Hepatocyte (in vitro differentiated cells): Measurements from ENCODE around the gene RNASE7. TPM values are rescaled to one million over a fixed set of nuclear protein-coding genes. Genes with fewer than 3 reads are reported as not detected.

Experiments
- DNase-seq: peaks from one replicate; pipeline ENCODE4 v3.0.0-alpha.2; 2016; ENCODE audit warnings: low spot score
- H2AFZ ChIP-seq: fragments of 200-600 bp; sonication (generic); 2 replicates; pipeline ENCODE4 v1.6.0; 2016; ENCODE audit warnings: antibody characterized with exemption, mild to moderate bottlenecking
- H3K27ac ChIP-seq: fragments of 200-600 bp; sonication (generic); 2 replicates; pipeline ENCODE4 v1.5.1; 2016; ENCODE audit warnings: mild to moderate bottlenecking
- H3K27me3 ChIP-seq: fragments of 200-600 bp; sonication (generic); 2 replicates; pipeline ENCODE4 v1.6.1; 2016
- H3K36me3 ChIP-seq: fragments of 200-600 bp; sonication (generic); replicated peaks from 2 replicates; pipeline ENCODE4 v1.5.1; 2016; ENCODE audit warnings: low read depth; ENCODE audit not compliant: insufficient read depth
- H3K4me1 ChIP-seq: fragments of 200-600 bp; sonication (generic); 2 replicates; pipeline ENCODE4 v1.5.1; 2016; ENCODE audit warnings: mild to moderate bottlenecking, moderate library complexity; ENCODE audit not compliant: insufficient read depth
- H3K4me2 ChIP-seq: fragments of 200-600 bp; sonication (generic); 2 replicates; pipeline ENCODE4 v1.6.0; 2016
- H3K4me3 ChIP-seq: fragments of 200-600 bp; sonication (generic); 2 replicates; pipeline ENCODE4 v1.5.1; 2016; ENCODE audit warnings: mild to moderate bottlenecking
- H3K79me2 ChIP-seq: fragments of 200-600 bp; sonication (generic); 2 replicates; pipeline ENCODE4 v1.6.0; 2017; ENCODE audit warnings: mild to moderate bottlenecking
- H3K9me2 ChIP-seq: fragments of 200-600 bp; sonication (generic); replicated peaks from 2 replicates; pipeline ENCODE4 v1.6.0; 2017; ENCODE audit warnings: mild to moderate bottlenecking; ENCODE audit not compliant: insufficient read depth
- H3K9me3 ChIP-seq: fragments of 200-600 bp; sonication (generic); 2 replicates; pipeline ENCODE4 v1.5.1; 2016; ENCODE audit warnings: low read depth, mild to moderate bottlenecking
- H4K20me1 ChIP-seq: fragments of 200-600 bp; sonication (generic); 2 replicates; pipeline ENCODE4 v1.6.0; 2016; ENCODE audit warnings: mild to moderate bottlenecking; ENCODE audit not compliant: insufficient read depth, poor library complexity, severe bottlenecking
- EZH2 ChIP-seq: fragments of 200-600 bp; sonication (generic); IDR thresholded peaks from 2 replicates; pipeline ENCODE4 v1.6.1; 2016; ENCODE audit warnings: antibody characterized with exemption, mild to moderate bottlenecking, borderline replicate concordance
- EZH2phosphoT487 ChIP-seq: fragments of 200-600 bp; sonication (generic); IDR thresholded peaks from one replicate; pipeline ENCODE4 v1.6.1; 2018; ENCODE audit warnings: antibody characterized with exemption, mild to moderate bottlenecking, low read depth, moderate library complexity; ENCODE audit not compliant: unreplicated experiment, severe bottlenecking
- WGBS: methylation state at CpG from one replicate; pipeline ENCODE4 v1.1.6; 2016; ENCODE audit warnings: low lambda C conversion rate; ENCODE audit errors: missing lambda C conversion rate; 5-methylcytosine and 5-hydroxymethylcytosine counted together
- polyA plus RNA-seq: library from polyadenylated mRNA; unstranded; fragments of >200 nt; fragmentation: Nextera tagmentation; extraction: Ambion mirVana; gene quantifications from 2 replicates; pipeline ENCODE4 v1.2.1, GENCODE V29; 2016
- total RNA-seq: library from RNA; depleted of rRNA; stranded (reverse); fragments of >200 nt; gene quantifications from 2 replicates; pipeline ENCODE4 v1.2.3, GENCODE V29; 2014
- TF ChIP-seq, protein P1 (sequence below): fragments of 200-600 bp; sonication (generic); IDR thresholded peaks from 2 replicates; pipeline ENCODE4 v1.5.1; 2016; ENCODE audit warnings: antibody characterized with exemption, mild to moderate bottlenecking; ENCODE audit not compliant: poor library complexity

The RNASE7 gene
- total and polyA plus RNA-seq, 2 experiments from 2014 or later, result not detected

GRCh38 chr14:21026274-21026987 lies 15.7 kb upstream of the RNASE7 start:
- TF ChIP-seq EZH2 (no peak), EZH2phosphoT487 (no peak)
- TF ChIP-seq, protein P1, sequence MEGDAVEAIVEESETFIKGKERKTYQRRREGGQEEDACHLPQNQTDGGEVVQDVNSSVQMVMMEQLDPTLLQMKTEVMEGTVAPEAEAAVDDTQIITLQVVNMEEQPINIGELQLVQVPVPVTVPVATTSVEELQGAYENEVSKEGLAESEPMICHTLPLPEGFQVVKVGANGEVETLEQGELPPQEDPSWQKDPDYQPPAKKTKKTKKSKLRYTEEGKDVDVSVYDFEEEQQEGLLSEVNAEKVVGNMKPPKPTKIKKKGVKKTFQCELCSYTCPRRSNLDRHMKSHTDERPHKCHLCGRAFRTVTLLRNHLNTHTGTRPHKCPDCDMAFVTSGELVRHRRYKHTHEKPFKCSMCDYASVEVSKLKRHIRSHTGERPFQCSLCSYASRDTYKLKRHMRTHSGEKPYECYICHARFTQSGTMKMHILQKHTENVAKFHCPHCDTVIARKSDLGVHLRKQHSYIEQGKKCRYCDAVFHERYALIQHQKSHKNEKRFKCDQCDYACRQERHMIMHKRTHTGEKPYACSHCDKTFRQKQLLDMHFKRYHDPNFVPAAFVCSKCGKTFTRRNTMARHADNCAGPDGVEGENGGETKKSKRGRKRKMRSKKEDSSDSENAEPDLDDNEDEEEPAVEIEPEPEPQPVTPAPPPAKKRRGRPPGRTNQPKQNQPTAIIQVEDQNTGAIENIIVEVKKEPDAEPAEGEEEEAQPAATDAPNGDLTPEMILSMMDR, result no peak
- peaks cover 16% of the 10 kb centered on the region for H3K4me1 ChIP-seq

GRCh38 chr14:21026988-21027315 lies 15.2 kb upstream of the RNASE7 start:
- TF ChIP-seq EZH2 (no peak), EZH2phosphoT487 (no peak)
- TF ChIP-seq, protein P1, result no peak
- Histone ChIP-seq H3K4me3 (no peak overlapping the region), H3K9me3 (no peaks in the 10 kb centered on the region), H4K20me1 (no peaks in the 10 kb centered on the region), H3K4me2 (peak overlapping the region; percentile 94), H3K27ac (peak overlapping the region; percentile 82), H2AFZ (no peak overlapping the region), H3K4me1 (peaks cover 16% of the 10 kb centered on the region), H3K79me2 (peaks cover 14% of the 10 kb centered on the region), H3K27me3 (no peaks in the 10 kb centered on the region), H3K9me2 (no peaks in the 10 kb centered on the region), H3K36me3 (no peaks in the 10 kb centered on the region)
- 12% methylated on average over 3 of the region's 3 CpGs for WGBS
- DNase-seq, result peak; percentile 38

More at GRCh38 chr14:21026274-21026987, 15.7 kb upstream of the RNASE7 start:
- no peaks in the 10 kb centered on the region for H3K9me2 ChIP-seq
- no peaks in the 10 kb centered on the region for H3K27me3 ChIP-seq
- H3K9me3 ChIP-seq, result no peaks in the 10 kb centered on the region
- peaks cover 14% of the 10 kb centered on the region for H3K79me2 ChIP-seq
- peak overlapping the region; percentile 58 for H2AFZ ChIP-seq
- peak overlapping the region; percentile 82 for H3K27ac ChIP-seq
- DNase-seq, result no peak
- no peak overlapping the region for H3K4me3 ChIP-seq
- WGBS, result 57% methylated on average over 6 of the region's 7 CpGs
- peak overlapping the region; percentile 94 for H3K4me2 ChIP-seq
- H4K20me1 ChIP-seq, result no peaks in the 10 kb centered on the region
- H3K36me3 ChIP-seq, result no peaks in the 10 kb centered on the region

DNA sequence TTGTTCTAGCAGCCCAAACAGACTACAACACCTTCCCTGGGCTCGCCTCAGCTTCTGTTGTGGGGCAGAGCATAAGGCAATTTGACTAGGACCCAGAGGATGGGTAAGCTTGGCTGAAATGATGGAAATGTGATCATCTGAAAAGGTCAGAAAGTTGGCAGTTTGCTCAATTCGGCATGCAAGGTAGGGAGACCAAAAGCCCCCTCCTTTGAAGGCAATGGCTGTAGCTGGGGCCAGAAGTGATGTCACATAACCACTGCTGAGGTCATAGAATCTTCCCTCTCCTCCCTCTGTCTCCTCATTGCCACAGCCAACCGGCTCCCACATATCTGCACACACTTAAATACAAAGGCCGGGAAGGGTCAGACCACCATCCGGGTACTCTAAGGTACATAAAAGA lies 12.2 kb upstream of the RNASE7 start, which contains the start of gene TPPP2:
Gene TPPP2, plus strand, starts transcription at position 301 of the 400 bp plus-strand sequence. CDS start 365 bp downstream, outside the sequence.
- DNase-seq, result no peak
- no peak within 1 kb of the TSS for H3K4me2 ChIP-seq
- no peak within 1 kb of the TSS for H3K27ac ChIP-seq
- peaks cover 16% of the 10 kb centered on the region for H3K4me1 ChIP-seq
- 98% methylated on average over 5 of the region's 5 CpGs for WGBS
- H3K36me3 ChIP-seq, result no peaks in the 10 kb centered on the region
- no peaks in the 10 kb centered on the region for H3K9me3 ChIP-seq
- no peaks in the 10 kb centered on the region for H3K79me2 ChIP-seq
- H3K27me3 ChIP-seq, result no peaks in the 10 kb centered on the region
- TF ChIP-seq, protein P1, result no peak
- no peak for TF ChIP-seq EZH2
- no peak for TF ChIP-seq EZH2phosphoT487
- no peaks in the 10 kb centered on the region for H3K9me2 ChIP-seq
- H4K20me1 ChIP-seq, result no peaks in the 10 kb centered on the region
- H2AFZ ChIP-seq, result no peak within 1 kb of the TSS
- H3K4me3 ChIP-seq, result no peak within 1 kb of the TSS
